Neural cell (in vitro differentiated cells): ENCODE data around the gene CLCN4. TPM values are rescaled to one million over a fixed set of nuclear protein-coding genes. Genes with fewer than 3 reads are reported as not detected.

Experiments
- H2AFZ ChIP-seq: fragments of 200-600, 300-800 bp; sonication (generic), shearing (Covaris generic); 2 replicates; pipeline ENCODE4 v1.6.0; 2014; ENCODE audit warnings: low read depth, mild to moderate bottlenecking, antibody characterized with exemption, low read length, moderate library complexity
- H3F3A ChIP-seq: fragments of 200-600 bp; shearing (Covaris generic); 2 replicates; pipeline ENCODE4 v1.6.1; 2016; ENCODE audit warnings: mild to moderate bottlenecking, moderate library complexity, mixed read lengths, antibody characterized with exemption, low read length; ENCODE audit not compliant: insufficient read depth, poor library complexity, severe bottlenecking
- H3K27ac ChIP-seq: fragments of 200-600, 300-800 bp; sonication (generic), shearing (Covaris generic); 2 replicates; pipeline ENCODE4 v1.5.1; 2014; ENCODE audit warnings: mild to moderate bottlenecking, low read length, moderate library complexity
- H3K27me3 ChIP-seq: fragments of 300-800, 200-600 bp; sonication (generic), shearing (Covaris generic); 2 replicates; pipeline ENCODE4 v1.6.0; 2014; ENCODE audit warnings: mild to moderate bottlenecking, low read depth, low read length, moderate library complexity; ENCODE audit not compliant: insufficient read depth
- H3K36me3 ChIP-seq: fragments of 300-800, 200-600 bp; sonication (generic), shearing (Covaris generic); 2 replicates; pipeline ENCODE4 v1.5.1; 2014; ENCODE audit warnings: mild to moderate bottlenecking, antibody characterized with exemption, low read length, moderate library complexity; ENCODE audit not compliant: insufficient read depth
- H3K4me2 ChIP-seq: fragments of 300-800, 200-600 bp; sonication (generic), shearing (Covaris generic); 2 replicates; pipeline ENCODE4 v1.6.0; 2014; ENCODE audit warnings: mild to moderate bottlenecking, low read length
- H3K4me3 ChIP-seq: fragments of 300-800, 200-600 bp; sonication (generic), shearing (Covaris generic); 2 replicates; pipeline ENCODE4 v1.5.1; 2014; ENCODE audit warnings: mild to moderate bottlenecking, low read length, moderate library complexity
- H3K79me2 ChIP-seq: fragments of 200-600 bp; shearing (Covaris generic); replicated peaks from 2 replicates; pipeline ENCODE4 v1.6.0; 2014; ENCODE audit warnings: mild to moderate bottlenecking, low read length, moderate library complexity; ENCODE audit not compliant: insufficient read depth
- H3K9ac ChIP-seq: fragments of 300-800, 200-600 bp; sonication (generic), shearing (Covaris generic); 2 replicates; pipeline ENCODE4 v1.6.1; 2016; ENCODE audit warnings: mild to moderate bottlenecking, low read length, mixed read lengths
- H3K9me2 ChIP-seq: fragments of 200-600 bp; shearing (Covaris generic); 2 replicates; pipeline ENCODE4 v1.6.1; 2016; ENCODE audit warnings: mild to moderate bottlenecking, low read length, mixed read lengths; ENCODE audit not compliant: insufficient read depth
- H3K9me3 ChIP-seq: fragments of 200-600, 300-800 bp; sonication (generic), shearing (Covaris generic); 2 replicates; pipeline ENCODE4 v1.6.1; 2016; ENCODE audit warnings: mild to moderate bottlenecking, mixed run types, low read length, moderate library complexity, mixed read lengths
- H4K20me1 ChIP-seq: fragments of 200-600 bp; shearing (Covaris generic); 2 replicates; pipeline ENCODE4 v1.6.1; 2016; ENCODE audit warnings: mild to moderate bottlenecking, mixed run types; ENCODE audit not compliant: insufficient read depth
- EP300 ChIP-seq: fragments of 450-650 bp; conservative IDR thresholded peaks from 2 replicates; pipeline ENCODE4 v1.6.1; 2014; ENCODE audit warnings: antibody characterized with exemption, mild to moderate bottlenecking, moderate library complexity; ENCODE audit not compliant: poor library complexity, severe bottlenecking
- EZH2 ChIP-seq: fragments of 200-600, 300-800 bp; shearing (Covaris generic), sonication (generic); IDR thresholded peaks from 2 replicates; pipeline ENCODE4 v1.6.1; 2014; ENCODE audit warnings: antibody characterized with exemption, low read length, borderline replicate concordance, mild to moderate bottlenecking; ENCODE audit not compliant: insufficient read depth, poor library complexity, severe bottlenecking
- MXI1 ChIP-seq: fragments of 450-650 bp; conservative IDR thresholded peaks from 2 replicates; pipeline ENCODE4 v1.6.1; 2014; ENCODE audit warnings: antibody characterized with exemption, mild to moderate bottlenecking; ENCODE audit not compliant: poor library complexity, severe bottlenecking
- POLR2AphosphoS5 ChIP-seq: IDR thresholded peaks from 2 replicates; pipeline ENCODE4 v1.6.1; 2012
- RAD21 ChIP-seq: fragments of 450-650 bp; conservative IDR thresholded peaks from 2 replicates; pipeline ENCODE4 v1.6.1; 2014; ENCODE audit warnings: antibody characterized with exemption, mild to moderate bottlenecking, moderate library complexity
- SMC3 ChIP-seq: fragments of 450-650 bp; conservative IDR thresholded peaks from 2 replicates; pipeline ENCODE4 v1.6.1; 2014; ENCODE audit warnings: antibody characterized with exemption, mild to moderate bottlenecking, moderate library complexity; ENCODE audit not compliant: poor library complexity
- TAF1 ChIP-seq: IDR thresholded peaks from 2 replicates; pipeline ENCODE4 v1.6.1; 2012; ENCODE audit warnings: low read depth
- polyA plus RNA-seq: library from polyadenylated mRNA; depleted of rRNA; stranded (reverse); fragments of >200 nt; gene quantifications from 2 replicates; pipeline ENCODE4 v1.2.3, GENCODE V29; 2014
- TF ChIP-seq, protein P1 (sequence below): IDR thresholded peaks from 2 replicates; pipeline ENCODE4 v1.6.1; 2012; ENCODE audit warnings: borderline replicate concordance
- TF ChIP-seq, protein P2 (sequence below): fragments of 450-650 bp; IDR thresholded peaks from 2 replicates; pipeline ENCODE4 v1.5.1; 2014; ENCODE audit warnings: antibody characterized with exemption, mild to moderate bottlenecking, moderate library complexity; ENCODE audit not compliant: poor library complexity, severe bottlenecking

Gene CLCN4
- polyA plus RNA-seq, 1 donor from 2014 or later: 21.4 TPM

DNA sequence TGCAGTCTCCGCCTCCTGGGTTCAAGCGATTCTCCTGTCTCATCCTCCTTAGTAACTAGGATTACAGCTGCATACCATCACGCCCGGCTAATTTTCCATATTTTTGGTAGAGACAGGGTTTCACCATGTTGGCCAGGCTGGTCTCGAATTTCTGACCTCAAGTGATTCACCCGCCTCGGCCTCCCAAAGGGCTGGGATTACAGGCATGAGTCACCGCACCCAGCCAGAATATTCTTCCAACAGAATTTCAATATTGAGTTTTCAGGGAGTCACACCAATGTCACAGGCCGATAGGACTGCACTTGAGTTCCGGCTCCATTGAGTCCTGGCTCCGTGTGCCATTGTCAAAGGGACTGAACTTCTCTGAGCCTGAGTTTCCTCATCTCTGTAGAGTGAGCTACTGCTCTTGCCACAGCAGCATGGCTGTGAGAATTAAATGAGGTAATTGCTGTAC is 82.9 kb downstream of the CLCN4 start:
- no peaks in the 10 kb centered on the region for H3K9me3 ChIP-seq
- no peaks in the 10 kb centered on the region for H3K79me2 ChIP-seq
- H3K9me2 ChIP-seq: no peaks in the 10 kb centered on the region
- no peaks in the 10 kb centered on the region for H4K20me1 ChIP-seq
- H3K4me2 ChIP-seq: no peak overlapping the region
- H3F3A ChIP-seq: no peaks in the 10 kb centered on the region
- no peak overlapping the region for H3K9ac ChIP-seq
- H3K4me3 ChIP-seq: no peak overlapping the region
- no peak overlapping the region for H2AFZ ChIP-seq
- no peaks in the 10 kb centered on the region for H3K27me3 ChIP-seq
- TF ChIP-seq EP300 (no peak), TAF1 (no peak), MXI1 (no peak), EZH2 (no peak)
- TF ChIP-seq, protein P1, sequence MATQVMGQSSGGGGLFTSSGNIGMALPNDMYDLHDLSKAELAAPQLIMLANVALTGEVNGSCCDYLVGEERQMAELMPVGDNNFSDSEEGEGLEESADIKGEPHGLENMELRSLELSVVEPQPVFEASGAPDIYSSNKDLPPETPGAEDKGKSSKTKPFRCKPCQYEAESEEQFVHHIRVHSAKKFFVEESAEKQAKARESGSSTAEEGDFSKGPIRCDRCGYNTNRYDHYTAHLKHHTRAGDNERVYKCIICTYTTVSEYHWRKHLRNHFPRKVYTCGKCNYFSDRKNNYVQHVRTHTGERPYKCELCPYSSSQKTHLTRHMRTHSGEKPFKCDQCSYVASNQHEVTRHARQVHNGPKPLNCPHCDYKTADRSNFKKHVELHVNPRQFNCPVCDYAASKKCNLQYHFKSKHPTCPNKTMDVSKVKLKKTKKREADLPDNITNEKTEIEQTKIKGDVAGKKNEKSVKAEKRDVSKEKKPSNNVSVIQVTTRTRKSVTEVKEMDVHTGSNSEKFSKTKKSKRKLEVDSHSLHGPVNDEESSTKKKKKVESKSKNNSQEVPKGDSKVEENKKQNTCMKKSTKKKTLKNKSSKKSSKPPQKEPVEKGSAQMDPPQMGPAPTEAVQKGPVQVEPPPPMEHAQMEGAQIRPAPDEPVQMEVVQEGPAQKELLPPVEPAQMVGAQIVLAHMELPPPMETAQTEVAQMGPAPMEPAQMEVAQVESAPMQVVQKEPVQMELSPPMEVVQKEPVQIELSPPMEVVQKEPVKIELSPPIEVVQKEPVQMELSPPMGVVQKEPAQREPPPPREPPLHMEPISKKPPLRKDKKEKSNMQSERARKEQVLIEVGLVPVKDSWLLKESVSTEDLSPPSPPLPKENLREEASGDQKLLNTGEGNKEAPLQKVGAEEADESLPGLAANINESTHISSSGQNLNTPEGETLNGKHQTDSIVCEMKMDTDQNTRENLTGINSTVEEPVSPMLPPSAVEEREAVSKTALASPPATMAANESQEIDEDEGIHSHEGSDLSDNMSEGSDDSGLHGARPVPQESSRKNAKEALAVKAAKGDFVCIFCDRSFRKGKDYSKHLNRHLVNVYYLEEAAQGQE: no peak
- TF ChIP-seq, protein P2, sequence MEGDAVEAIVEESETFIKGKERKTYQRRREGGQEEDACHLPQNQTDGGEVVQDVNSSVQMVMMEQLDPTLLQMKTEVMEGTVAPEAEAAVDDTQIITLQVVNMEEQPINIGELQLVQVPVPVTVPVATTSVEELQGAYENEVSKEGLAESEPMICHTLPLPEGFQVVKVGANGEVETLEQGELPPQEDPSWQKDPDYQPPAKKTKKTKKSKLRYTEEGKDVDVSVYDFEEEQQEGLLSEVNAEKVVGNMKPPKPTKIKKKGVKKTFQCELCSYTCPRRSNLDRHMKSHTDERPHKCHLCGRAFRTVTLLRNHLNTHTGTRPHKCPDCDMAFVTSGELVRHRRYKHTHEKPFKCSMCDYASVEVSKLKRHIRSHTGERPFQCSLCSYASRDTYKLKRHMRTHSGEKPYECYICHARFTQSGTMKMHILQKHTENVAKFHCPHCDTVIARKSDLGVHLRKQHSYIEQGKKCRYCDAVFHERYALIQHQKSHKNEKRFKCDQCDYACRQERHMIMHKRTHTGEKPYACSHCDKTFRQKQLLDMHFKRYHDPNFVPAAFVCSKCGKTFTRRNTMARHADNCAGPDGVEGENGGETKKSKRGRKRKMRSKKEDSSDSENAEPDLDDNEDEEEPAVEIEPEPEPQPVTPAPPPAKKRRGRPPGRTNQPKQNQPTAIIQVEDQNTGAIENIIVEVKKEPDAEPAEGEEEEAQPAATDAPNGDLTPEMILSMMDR: no peak
- no peak overlapping the region for H3K27ac ChIP-seq
- H3K36me3 ChIP-seq: no peaks in the 10 kb centered on the region

DNA sequence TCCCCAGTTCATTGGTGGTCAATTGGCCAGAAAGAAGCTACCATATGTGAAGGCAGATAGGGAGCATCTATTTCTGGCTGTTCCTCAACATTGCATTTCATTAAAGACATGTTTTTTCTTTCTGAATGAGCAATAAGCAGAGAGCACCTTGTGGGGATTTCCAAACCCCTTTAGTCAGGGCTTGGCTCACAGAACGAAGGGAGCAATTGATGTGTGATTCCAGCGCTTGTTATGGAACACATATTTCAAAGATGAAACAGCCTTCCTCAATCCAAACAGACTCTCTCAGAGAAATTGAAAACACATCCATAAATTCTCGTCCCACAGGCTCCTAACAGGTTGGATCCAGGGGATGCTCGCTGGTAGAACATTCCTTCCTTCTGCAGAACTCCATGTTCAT is 84.1 kb downstream of the CLCN4 start:
- Histone ChIP-seq H3F3A (no peaks in the 10 kb centered on the region), H2AFZ (no peak overlapping the region), H3K27me3 (no peaks in the 10 kb centered on the region), H3K9ac (no peak overlapping the region), H3K36me3 (no peaks in the 10 kb centered on the region), H3K27ac (no peak overlapping the region), H3K4me3 (no peak overlapping the region), H3K79me2 (no peaks in the 10 kb centered on the region), H3K4me2 (no peak overlapping the region), H3K9me2 (no peaks in the 10 kb centered on the region), H4K20me1 (no peaks in the 10 kb centered on the region), H3K9me3 (no peaks in the 10 kb centered on the region)
- TF ChIP-seq SMC3 (no peak), TAF1 (no peak), RAD21 (no peak), EZH2 (no peak), POLR2AphosphoS5 (no peak), EP300 (no peak), MXI1 (no peak)
- TF ChIP-seq, protein P1: no peak
- TF ChIP-seq, protein P2: no peak
